H1 (cell line): Measurements from ENCODE around the gene SYPL1. TPM values are rescaled to one million over a fixed set of nuclear protein-coding genes. Genes with fewer than 3 reads are reported as not detected.

Source experiments
- CTCF ChIA-PET: fragments of 300-600 bp; sonication (Branson Sonifier 250); formaldehyde crosslinking; loops from one replicate; lab custom pipeline; 2021; ENCODE audit not compliant: partially characterized antibody; lab: Charles Lee
- POLR2A ChIA-PET: fragments of 300-600 bp; sonication (Branson Sonifier 250); formaldehyde crosslinking; loops from one replicate; lab custom pipeline; 2021; ENCODE audit warnings: inconsistent platforms; ENCODE audit not compliant: partially characterized antibody; lab: Charles Lee
- DNase-seq, 2 experiments: peaks; one replicate each; pipeline versions ENCODE4 v3.0.0 to v3.0.0-alpha.2; 2010 to 2022; ENCODE audit warnings: low spot score in 2 of 2, low read depth in 1 of 2, mixed read lengths in 1 of 2
- FAIRE-seq: peaks from 2 replicates; lab custom pipeline; 2011; peaks lifted over from hg19 to GRCh38; lab: Jason Lieb, UNC
- H2AFZ ChIP-seq: 2 replicates; pipeline ENCODE4 v1.8.1; 2012; ENCODE audit warnings: low read length, inconsistent platforms
- H2AK5ac ChIP-seq: 2 replicates; pipeline ENCODE4 v1.6.1; 2013; ENCODE audit warnings: low read depth, low read length
- H2BK120ac ChIP-seq: replicated peaks from 2 replicates; pipeline ENCODE3; 2013; ENCODE audit warnings: low read depth, low read length, inconsistent platforms
- H2BK12ac ChIP-seq: 2 replicates; pipeline ENCODE4 v1.6.1; 2013; ENCODE audit warnings: low read depth, low read length
- H2BK15ac ChIP-seq: 2 replicates; pipeline ENCODE4 v1.6.1; 2013; ENCODE audit warnings: low read length
- H2BK20ac ChIP-seq: 2 replicates; pipeline ENCODE4 v1.6.1; 2013; ENCODE audit warnings: low read length
- H2BK5ac ChIP-seq: 2 replicates; pipeline ENCODE4 v1.6.1; 2013; ENCODE audit warnings: low read depth, low read length
- H3K14ac ChIP-seq: 2 replicates; pipeline ENCODE4 v1.6.1; 2013; ENCODE audit warnings: inconsistent platforms; ENCODE audit not compliant: insufficient read length
- H3K18ac ChIP-seq: 2 replicates; pipeline ENCODE4 v1.6.1; 2013; ENCODE audit warnings: low read length; ENCODE audit errors: extremely low read depth
- H3K23ac ChIP-seq: 2 replicates; pipeline ENCODE4 v1.6.1; 2013; ENCODE audit warnings: inconsistent platforms; ENCODE audit not compliant: insufficient read length
- H3K23me2 ChIP-seq: 2 replicates; pipeline ENCODE4 v1.6.1; 2013; ENCODE audit warnings: low read depth, low read length
- H3K27ac ChIP-seq: 2 replicates; pipeline ENCODE4 v1.6.1; 2011; ENCODE audit warnings: low read depth, low read length, inconsistent platforms
- H3K27me3 ChIP-seq, 4 experiments: replicated peaks in 1 of 4; 1 replicate in 1 of 4; 2 replicates in 3 of 4; pipeline versions ENCODE4 v1.6.1 to v1.8.1; 2011 to 2013; ENCODE audit warnings: low read length in 3 of 4, mild to moderate bottlenecking in 3 of 4, inconsistent platforms in 2 of 4, mixed read lengths in 2 of 4, moderate library complexity in 1 of 4; ENCODE audit not compliant: control insufficient read depth in 3 of 4, insufficient read depth in 3 of 4; ENCODE audit errors: extremely low read depth in 1 of 4
- H3K36me3 ChIP-seq, 4 experiments: 2 replicates each; pipeline versions ENCODE4 v1.6.1 to v1.8.1; 2011 to 2013; ENCODE audit warnings: mild to moderate bottlenecking in 4 of 4, low read length in 3 of 4, moderate library complexity in 2 of 4, control low read depth in 1 of 4, inconsistent platforms in 1 of 4; ENCODE audit not compliant: insufficient read depth in 4 of 4, control insufficient read depth in 2 of 4
- H3K4ac ChIP-seq: replicated peaks from 2 replicates; pipeline ENCODE3; 2013; ENCODE audit warnings: low read length, low read depth, mixed read lengths, inconsistent platforms; ENCODE audit not compliant: insufficient read length
- H3K4me1 ChIP-seq, 4 experiments: replicated peaks in 1 of 4; 1 replicate in 1 of 4; 2 replicates in 3 of 4; pipeline versions ENCODE4 v1.6.1 to v1.8.1; 2011 to 2013; ENCODE audit warnings: low read length in 3 of 4, inconsistent platforms in 2 of 4, mixed read lengths in 1 of 4; ENCODE audit not compliant: insufficient read depth in 4 of 4, control insufficient read depth in 3 of 4
- H3K4me2 ChIP-seq, 2 experiments: 2 replicates each; pipeline versions ENCODE4 v1.6.1 to v1.8.1; 2011 to 2013; ENCODE audit warnings: low read depth in 2 of 2, low read length in 2 of 2, control low read depth in 1 of 2, inconsistent platforms in 1 of 2, mild to moderate bottlenecking in 1 of 2; ENCODE audit not compliant: insufficient read depth in 1 of 2
- H3K4me3 ChIP-seq, 4 experiments: fragments of 200-600, 300-600 bp in 1 of 4; sonication (generic), shearing (Covaris generic), sonication (Bioruptor Twin) in 1 of 4; 2 replicates each; pipeline versions ENCODE4 v1.5.1 to v1.8.1; 2011 to 2016; ENCODE audit warnings: low read length in 4 of 4, low read depth in 3 of 4, control low read depth in 2 of 4, inconsistent platforms in 2 of 4, mild to moderate bottlenecking in 2 of 4, mixed read lengths in 1 of 4, moderate library complexity in 1 of 4; ENCODE audit not compliant: insufficient read depth in 2 of 4; ENCODE audit errors: extremely low read depth in 1 of 4
- H3K56ac ChIP-seq: replicated peaks from 2 replicates; pipeline ENCODE3; 2013; ENCODE audit warnings: low read depth, mild to moderate bottlenecking, mixed read lengths, low read length, inconsistent platforms; ENCODE audit not compliant: insufficient read length
- H3K79me1 ChIP-seq: 2 replicates; pipeline ENCODE4 v1.6.1; 2013; ENCODE audit warnings: low read depth, low read length, control low read depth
- H3K79me2 ChIP-seq, 2 experiments: 2 replicates each; pipeline versions ENCODE4 v1.6.1 to v1.8.1; 2012 to 2013; ENCODE audit warnings: low read length in 2 of 2, mild to moderate bottlenecking in 2 of 2, inconsistent platforms in 1 of 2; ENCODE audit not compliant: insufficient read depth in 2 of 2, control insufficient read depth in 1 of 2
- H3K9ac ChIP-seq, 4 experiments: replicated peaks in 1 of 4; 1 replicate in 1 of 4; 2 replicates in 3 of 4; pipeline versions ENCODE4 v1.6.1 to v1.8.1; 2011 to 2013; ENCODE audit warnings: low read depth in 3 of 4, low read length in 3 of 4, control low read depth in 2 of 4, mild to moderate bottlenecking in 2 of 4, moderate library complexity in 2 of 4, inconsistent platforms in 1 of 4; ENCODE audit errors: extremely low read depth in 1 of 4
- H3K9me3 ChIP-seq, 2 experiments: 2 replicates each; pipeline versions ENCODE4 v1.6.1 to v1.8.1; 2012 to 2013; ENCODE audit warnings: mild to moderate bottlenecking in 2 of 2, moderate library complexity in 2 of 2, control low read depth in 1 of 2, inconsistent platforms in 1 of 2, low read depth in 1 of 2, low read length in 1 of 2, mixed read lengths in 1 of 2; ENCODE audit not compliant: insufficient read depth in 2 of 2
- H4K20me1 ChIP-seq, 2 experiments: replicated peaks in 1 of 2; 2 replicates each; pipeline versions ENCODE3 to v1.8.1; 2011 to 2013; ENCODE audit warnings: inconsistent platforms in 2 of 2, low read length in 2 of 2, mild to moderate bottlenecking in 1 of 2; ENCODE audit not compliant: insufficient read depth in 2 of 2, control insufficient read depth in 1 of 2
- H4K5ac ChIP-seq: 2 replicates; pipeline ENCODE4 v1.6.1; 2013; ENCODE audit warnings: low read length, low read depth, mixed read lengths, inconsistent platforms; ENCODE audit not compliant: insufficient read length
- H4K8ac ChIP-seq: 2 replicates; pipeline ENCODE4 v1.8.0; 2013; ENCODE audit warnings: mild to moderate bottlenecking, moderate library complexity, low read length, inconsistent platforms; ENCODE audit not compliant: insufficient read depth; ENCODE audit errors: extremely low read depth
- H4K91ac ChIP-seq: replicated peaks from 2 replicates; pipeline ENCODE3; 2013; ENCODE audit warnings: low read length, mixed read lengths, inconsistent platforms; ENCODE audit not compliant: insufficient read length
- BACH1 ChIP-seq: IDR thresholded peaks from 2 replicates; pipeline ENCODE4 v1.6.1; 2012; ENCODE audit warnings: low read length, improper control_type of control experiment
- BCL11A ChIP-seq, 2 experiments: IDR thresholded peaks; one replicate each; pipeline ENCODE4 v1.6.1; 2011; ENCODE audit warnings: low read depth in 2 of 2, low read length in 2 of 2, mild to moderate bottlenecking in 2 of 2
- CBX5 ChIP-seq: fragments of 300-800, 300-1000 bp; sonication (generic); IDR thresholded peaks from 2 replicates; pipeline ENCODE4 v1.7.1; 2016; ENCODE audit warnings: antibody characterized with exemption, low read length, low read depth
- HDAC2 ChIP-seq, 2 experiments: fragments of 300-600 bp in 1 of 2; sonication (generic) in 1 of 2; IDR thresholded peaks; 2 replicates each; pipeline ENCODE4 v1.6.1; 2011 to 2012; ENCODE audit warnings: low read depth in 2 of 2, low read length in 2 of 2, mild to moderate bottlenecking in 2 of 2, moderate library complexity in 2 of 2, borderline replicate concordance in 1 of 2, inconsistent platforms in 1 of 2
- POLR2A ChIP-seq, 2 experiments: IDR thresholded peaks; 1 replicate in 1 of 2; 2 replicates in 1 of 2; pipeline ENCODE4 v1.6.1; 2011; ENCODE audit warnings: low read depth in 2 of 2, low read length in 2 of 2, mild to moderate bottlenecking in 2 of 2; ENCODE audit errors: control extremely low read depth in 1 of 2
- RBBP5 ChIP-seq: IDR thresholded peaks from 2 replicates; pipeline ENCODE4 v1.7.1; 2012; ENCODE audit warnings: low read depth, mild to moderate bottlenecking, inconsistent platforms, low read length, moderate library complexity, borderline replicate concordance
- SUZ12 ChIP-seq: fragments of 200-600 bp; sonication (generic); IDR thresholded peaks from 2 replicates; pipeline ENCODE4 v1.6.1; 2012; ENCODE audit warnings: mild to moderate bottlenecking, inconsistent platforms, low read length, moderate library complexity, mixed read lengths
- TEAD4 ChIP-seq: IDR thresholded peaks from 2 replicates; pipeline ENCODE4 v1.6.1; 2012; ENCODE audit warnings: low read depth, low read length, inconsistent platforms, mixed read lengths
- WGBS, 2 experiments: shearing (Covaris generic) in 1 of 2; methylation state at CpG; one replicate each; pipeline versions ENCODE4 v1.1.6 to v1.1.7; 2013 to 2015; ENCODE audit warnings: low lambda C conversion rate in 2 of 2, mixed read lengths in 2 of 2, inconsistent platforms in 1 of 2, low coverage in 1 of 2, missing lambda C conversion rate in 1 of 2; ENCODE audit not compliant: insufficient replicate concordance in 2 of 2, insufficient coverage in 1 of 2, insufficient read length in 1 of 2; ENCODE audit errors: extremely low coverage in 1 of 2, missing lambda C conversion rate in 1 of 2; 5-methylcytosine and 5-hydroxymethylcytosine counted together
- polyA plus RNA-seq, 7 experiments: library from polyadenylated mRNA; depleted of rRNA in 3 of 7; stranded (reverse) in 5 of 7; unstranded in 2 of 7; fragments of >200 nt in 5 of 7; fragments of 200-250 nt in 2 of 7; gene quantifications; 1 replicate in 5 of 7; 2 replicates in 1 of 7; 4 replicates in 1 of 7; pipeline versions ENCODE4 v1.2.1 to v1.2.3, GENCODE V29; 2011 to 2013; ENCODE audit warnings: missing spikeins in 2 of 7, mixed read lengths in 2 of 7
- total RNA-seq: library from RNA; stranded (reverse); fragmentation: NEBNext Ultra II Directional; extraction: Animal tissue kit (Norgen Biotek cat#: 25700); gene quantifications from 2 replicates; pipeline ENCODE4 v1.2.1, GENCODE V29; 2021
- TF ChIP-seq, protein P1 (sequence below): IDR thresholded peaks from 2 replicates; pipeline ENCODE4 v1.6.1; 2012; ENCODE audit warnings: low read length, inconsistent platforms

Gene SYPL1
- total and polyA plus RNA-seq, 2 of the 8 experiments (the other 6 are each of a cell fraction or from before 2014, with no cell fraction given) = 44.9 to 57.7 TPM

GRCh38 chr7:106119719-106120118 lies 7.6 kb upstream of the SYPL1 start:
- no peak for DNase-seq
- no peak overlapping the region for H3K4ac ChIP-seq
- FAIRE-seq = no peak
- H3K4me1 ChIP-seq = peaks cover 0 to 8% (median 0%) of the 10 kb centered on the region in 4 experiments; a peak in 2 of 7 replicates
- H3K9me3 ChIP-seq = no peaks in the 10 kb centered on the region
- peak overlapping the region; percentile 96 for H2AFZ ChIP-seq
- WGBS, 2 experiments = 76% methylated on average over 3 of the region's 3 CpGs; no CpG with 5 or more reads in 1 of the 2 experiments
- H2BK120ac ChIP-seq = no peak overlapping the region
- POLR2A ChIA-PET = no interaction called here
- no peak overlapping the region for H2BK5ac ChIP-seq
- H4K91ac ChIP-seq = no peak overlapping the region
- no peak overlapping the region for H3K14ac ChIP-seq
- H3K27me3 ChIP-seq = no peaks in the 10 kb centered on the region
- CTCF ChIA-PET = interaction anchor here (0.6 to 1.2 kb wide), 3 partner anchors 34 to 474 kb away, joined by 3 read pairs; no protein-coding TSS in a partner anchor
- no peak overlapping the region for H2BK20ac ChIP-seq
- H4K5ac ChIP-seq = no peak overlapping the region
- H3K79me2 ChIP-seq = no peaks in the 10 kb centered on the region
- H2AK5ac ChIP-seq = no peak overlapping the region
- H3K56ac ChIP-seq = no peak overlapping the region
- no peak overlapping the region for H2BK12ac ChIP-seq
- H3K36me3 ChIP-seq = no peaks in the 10 kb centered on the region
- H3K4me2 ChIP-seq = peak overlapping the region in 1 of 2 experiments; percentile 4; a peak in 2 of 4 replicates
- no peak overlapping the region for H3K23ac ChIP-seq
- no peak overlapping the region for H4K8ac ChIP-seq
- no peak for TF ChIP-seq CBX5
- no peak for TF ChIP-seq BACH1
- TF ChIP-seq HDAC2 (IDR thresholded peaks at IDR 0.05; ENCODE audit: borderline replicate concordance in 1 of 2, low read depth in 2 of 2, low read length in 2 of 2) = no peak
- no peak for TF ChIP-seq POLR2A (IDR thresholded peaks at IDR 0.05; ENCODE audit: control extremely low read depth in 1 of 2, low read depth in 2 of 2, low read length in 2 of 2)
- no peak for TF ChIP-seq SUZ12
- TF ChIP-seq, protein P1, sequence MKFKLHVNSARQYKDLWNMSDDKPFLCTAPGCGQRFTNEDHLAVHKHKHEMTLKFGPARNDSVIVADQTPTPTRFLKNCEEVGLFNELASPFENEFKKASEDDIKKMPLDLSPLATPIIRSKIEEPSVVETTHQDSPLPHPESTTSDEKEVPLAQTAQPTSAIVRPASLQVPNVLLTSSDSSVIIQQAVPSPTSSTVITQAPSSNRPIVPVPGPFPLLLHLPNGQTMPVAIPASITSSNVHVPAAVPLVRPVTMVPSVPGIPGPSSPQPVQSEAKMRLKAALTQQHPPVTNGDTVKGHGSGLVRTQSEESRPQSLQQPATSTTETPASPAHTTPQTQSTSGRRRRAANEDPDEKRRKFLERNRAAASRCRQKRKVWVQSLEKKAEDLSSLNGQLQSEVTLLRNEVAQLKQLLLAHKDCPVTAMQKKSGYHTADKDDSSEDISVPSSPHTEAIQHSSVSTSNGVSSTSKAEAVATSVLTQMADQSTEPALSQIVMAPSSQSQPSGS = no peak
- no peak for TF ChIP-seq RBBP5
- TF ChIP-seq BCL11A (IDR thresholded peaks at IDR 0.05; ENCODE audit: low read depth in 2 of 2, low read length in 2 of 2) = no peak
- TF ChIP-seq TEAD4 = no peak
- no peaks in the 10 kb centered on the region for H3K79me1 ChIP-seq
- no peak overlapping the region for H3K27ac ChIP-seq
- no peak overlapping the region for H2BK15ac ChIP-seq
- no peak overlapping the region for H3K4me3 ChIP-seq
- no peaks in the 10 kb centered on the region for H4K20me1 ChIP-seq
- H3K23me2 ChIP-seq = no peaks in the 10 kb centered on the region; the same call in 1 of the 2 replicates
- H3K18ac ChIP-seq = peak overlapping the region; percentile 55
- no peak overlapping the region for H3K9ac ChIP-seq
